Progenitor cell of endocrine pancreas (in vitro differentiated cells): ENCODE data around the gene CLSTN2. TPM values are rescaled to one million over a fixed set of nuclear protein-coding genes. Genes with fewer than 3 reads are reported as not detected.

Experiments
- DNase-seq: peaks from one replicate; pipeline ENCODE4 v3.0.0; 2021; ENCODE audit warnings: low spot score; ENCODE audit not compliant: unreplicated experiment
- H3K27ac Mint-ChIP-seq: 2 replicates; pipeline ENCODE4 v1.8.0; 2021; ENCODE audit warnings: mild to moderate bottlenecking, moderate library complexity, mixed read lengths
- H3K27me3 Mint-ChIP-seq: 2 replicates; pipeline ENCODE4 v1.8.0; 2021; ENCODE audit warnings: mixed read lengths
- H3K36me3 Mint-ChIP-seq: 2 replicates; pipeline ENCODE4 v1.8.0; 2022; ENCODE audit warnings: mixed read lengths; ENCODE audit not compliant: insufficient read depth
- H3K4me1 Mint-ChIP-seq: 2 replicates; pipeline ENCODE4 v1.8.0; 2021; ENCODE audit warnings: low read depth, mixed read lengths
- H3K4me3 Mint-ChIP-seq: 2 replicates; pipeline ENCODE4 v1.8.0; 2021; ENCODE audit warnings: low read depth, mild to moderate bottlenecking, moderate library complexity, mixed read lengths
- H3K9me3 Mint-ChIP-seq: 2 replicates; pipeline ENCODE4 v1.8.0; 2021; ENCODE audit warnings: low read depth, mixed read lengths
- CTCF ChIP-seq: fragments of 200-600 bp; sonication (generic); IDR thresholded peaks from one replicate; pipeline ENCODE4 v1.5.0; 2021; ENCODE audit warnings: antibody characterized with exemption, mild to moderate bottlenecking; ENCODE audit not compliant: unreplicated experiment
- total RNA-seq: library from RNA; stranded (reverse); gene quantifications from 2 replicates; pipeline ENCODE4 v1.2.1, GENCODE V29; 2021

CLSTN2 gene
- total RNA-seq, 1 donor from 2014 or later = 2.8 TPM

- TF ChIP-seq CTCF = no peak
- Mint-ChIP-seq H3K4me1 (peaks cover 3% of the 10 kb centered on the region), H3K9me3 (no peaks in the 10 kb centered on the region), H3K27ac (no peak overlapping the region), H3K27me3 (peaks cover 39% of the 10 kb centered on the region), H3K4me3 (no peak overlapping the region), H3K36me3 (no peaks in the 10 kb centered on the region)
- no peak for DNase-seq
These were observed 570.9 kb downstream of the CLSTN2 start for GRCh38 chr3:140505876-140506275.

- H3K4me1 Mint-ChIP-seq = peaks cover 3% of the 10 kb centered on the region
- DNase-seq = no peak
- no peak overlapping the region for H3K27ac Mint-ChIP-seq
- H3K4me3 Mint-ChIP-seq = no peak overlapping the region
- no peaks in the 10 kb centered on the region for H3K36me3 Mint-ChIP-seq
- no peak for TF ChIP-seq CTCF
- no peaks in the 10 kb centered on the region for H3K9me3 Mint-ChIP-seq
- H3K27me3 Mint-ChIP-seq = peaks cover 40% of the 10 kb centered on the region
These were observed 573.6 kb downstream of the CLSTN2 start for GRCh38 chr3:140508550-140508949.

- H3K4me3 Mint-ChIP-seq = no peak overlapping the region
- H3K27me3 Mint-ChIP-seq = peaks cover 40% of the 10 kb centered on the region
- TF ChIP-seq CTCF = no peak
- H3K4me1 Mint-ChIP-seq = peaks cover 3% of the 10 kb centered on the region
- DNase-seq = no peak
- no peaks in the 10 kb centered on the region for H3K36me3 Mint-ChIP-seq
- no peaks in the 10 kb centered on the region for H3K9me3 Mint-ChIP-seq
- H3K27ac Mint-ChIP-seq = no peak overlapping the region
These were observed 574.5 kb downstream of the CLSTN2 start for GRCh38 chr3:140509534-140509933.

- TF ChIP-seq CTCF = no peak
- no peaks in the 10 kb centered on the region for H3K9me3 Mint-ChIP-seq
- no peak overlapping the region for H3K4me3 Mint-ChIP-seq
- peaks cover under 1% of the 10 kb centered on the region for H3K4me1 Mint-ChIP-seq
- H3K27ac Mint-ChIP-seq = no peak overlapping the region
- no peak for DNase-seq
- H3K36me3 Mint-ChIP-seq = no peaks in the 10 kb centered on the region
- H3K27me3 Mint-ChIP-seq = peaks cover 40% of the 10 kb centered on the region
These were observed 575.4 kb downstream of the CLSTN2 start for GRCh38 chr3:140510303-140510861.

- peaks cover 36% of the 10 kb centered on the region for H3K9me3 Mint-ChIP-seq
- DNase-seq = no peak
- H3K27me3 Mint-ChIP-seq = no peaks in the 10 kb centered on the region
- no peak overlapping the region for H3K4me3 Mint-ChIP-seq
- H3K27ac Mint-ChIP-seq = no peak overlapping the region
- no peak for TF ChIP-seq CTCF
- peaks cover 15% of the 10 kb centered on the region for H3K4me1 Mint-ChIP-seq
- peaks cover 2% of the 10 kb centered on the region for H3K36me3 Mint-ChIP-seq
These were observed 586.9 kb downstream of the CLSTN2 start for GRCh38 chr3:140521751-140522445.
